Upper lobe of left lung (tissue), 4 donors: ENCODE results near the gene PYCR2.

ENCODE experiments used
- EP300 ChIP-seq, 4 donors: sonication (generic); formaldehyde crosslinking; IDR thresholded peaks; one replicate each; pipeline ENCODE4 v1.5.1; 2017; ENCODE audit warnings: antibody characterized with exemption in 4 of 4, control low read depth in 2 of 4
- POLR2A ChIP-seq, 4 donors: fragments of 450-650 bp; IDR thresholded peaks; one replicate each; pipeline ENCODE4 v1.5.1; 2016 to 2017; ENCODE audit warnings: antibody characterized with exemption in 4 of 4, mild to moderate bottlenecking in 2 of 4
- POLR2AphosphoS5 ChIP-seq, 2 donors: sonication (generic); formaldehyde crosslinking; IDR thresholded peaks; one replicate each; pipeline ENCODE4 v1.5.1; 2017; ENCODE audit warnings: antibody characterized with exemption in 2 of 2
- TF ChIP-seq, protein P1 (sequence below), 6 experiments: fragments of 450-650 bp in 4 of 6; fragments of 200-600 bp in 2 of 6; sonication (generic) in 2 of 6; IDR thresholded peaks; one replicate each; pipeline ENCODE4 v1.5.1; 2016 to 2019; ENCODE audit warnings: antibody characterized with exemption in 6 of 6

- TF ChIP-seq POLR2AphosphoS5 (IDR thresholded peaks at IDR 0.05) (no peak), POLR2A (IDR thresholded peaks at IDR 0.05) (no peak), EP300 (IDR thresholded peaks at IDR 0.05) (no peak)
- TF ChIP-seq, protein P1, sequence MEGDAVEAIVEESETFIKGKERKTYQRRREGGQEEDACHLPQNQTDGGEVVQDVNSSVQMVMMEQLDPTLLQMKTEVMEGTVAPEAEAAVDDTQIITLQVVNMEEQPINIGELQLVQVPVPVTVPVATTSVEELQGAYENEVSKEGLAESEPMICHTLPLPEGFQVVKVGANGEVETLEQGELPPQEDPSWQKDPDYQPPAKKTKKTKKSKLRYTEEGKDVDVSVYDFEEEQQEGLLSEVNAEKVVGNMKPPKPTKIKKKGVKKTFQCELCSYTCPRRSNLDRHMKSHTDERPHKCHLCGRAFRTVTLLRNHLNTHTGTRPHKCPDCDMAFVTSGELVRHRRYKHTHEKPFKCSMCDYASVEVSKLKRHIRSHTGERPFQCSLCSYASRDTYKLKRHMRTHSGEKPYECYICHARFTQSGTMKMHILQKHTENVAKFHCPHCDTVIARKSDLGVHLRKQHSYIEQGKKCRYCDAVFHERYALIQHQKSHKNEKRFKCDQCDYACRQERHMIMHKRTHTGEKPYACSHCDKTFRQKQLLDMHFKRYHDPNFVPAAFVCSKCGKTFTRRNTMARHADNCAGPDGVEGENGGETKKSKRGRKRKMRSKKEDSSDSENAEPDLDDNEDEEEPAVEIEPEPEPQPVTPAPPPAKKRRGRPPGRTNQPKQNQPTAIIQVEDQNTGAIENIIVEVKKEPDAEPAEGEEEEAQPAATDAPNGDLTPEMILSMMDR (IDR thresholded peaks at IDR 0.05), result no peak
Measured at GRCh38 chr1:225907341-225907740, 16.7 kb downstream of the PYCR2 start.
